ENCODE measurements around the gene ARAP2. TPM values are rescaled to one million over a fixed set of nuclear protein-coding genes. Genes with fewer than 3 reads are reported as not detected.

Gene ARAP2
- total and polyA plus RNA-seq, 2 of the 13 experiments (the other 11 are each of a cell fraction or from before 2014, with no cell fraction given): 0.37 to 1.4 TPM

GRCh38 chr4:36037127-36037526 lies 207.2 kb downstream of the ARAP2 start:
- BruUV-seq (replicated peaks): no TSS peak
- DNase-seq (ENCODE audit: low spot score): no peak
- no peak overlapping the region for H2AFZ ChIP-seq (ENCODE audit: low read length)
- POLR2A ChIA-PET: no interaction called here
- no peak overlapping the region for H3K4me2 ChIP-seq (ENCODE audit: low read depth, low read length)
- no peak for ATAC-seq
- no peak overlapping the region for H3K27ac ChIP-seq (ENCODE audit: extremely low read length, insufficient read depth, low read length)
- no peaks in the 10 kb centered on the region for H3K27me3 ChIP-seq (ENCODE audit: control insufficient read depth in 1 of 2, insufficient read depth in 2 of 2, low read length in 2 of 2)
- H3K4me3 ChIP-seq (replicated peaks in 1 of 3; ENCODE audit: insufficient read depth in 1 of 3, low read depth in 2 of 3, low read length in 3 of 3): no peak overlapping the region
- no peak overlapping the region for H3K9ac ChIP-seq (ENCODE audit: insufficient read depth, low read depth, low read length)
- no peak for FAIRE-seq
- H3K4me1 ChIP-seq (ENCODE audit: insufficient read depth, low read length): no peaks in the 10 kb centered on the region
- in situ Hi-C loops (cut with HindIII; ENCODE audit: extremely low pct_ligation_motif_present, low pct_unique_long_range_greater_than_20kb): no loop called here
- CTCF ChIA-PET (ENCODE audit: low intra/inter-chr PET ratio, low total read pairs): no interaction called here
- no peaks in the 10 kb centered on the region for H3K79me2 ChIP-seq (ENCODE audit: insufficient read depth, low read length)
- H3K9me3 ChIP-seq (ENCODE audit: low read length): peaks cover 31% of the 10 kb centered on the region
- intact Hi-C loops (cut with micrococcal nuclease; ENCODE audit: unreplicated experiment): no loop called here
- H4K20me1 ChIP-seq (ENCODE audit: insufficient read depth, low read length): no peaks in the 10 kb centered on the region
- no peaks in the 10 kb centered on the region for H3K36me3 ChIP-seq (replicated peaks in 1 of 2; ENCODE audit: control insufficient read depth in 1 of 2, insufficient read depth in 2 of 2, low read length in 2 of 2)
- TF ChIP-seq YY1 (IDR thresholded peaks at IDR 0.05; ENCODE audit: insufficient read depth, insufficient replicate concordance, low read depth, low read length) (no peak), ZBTB46 (CRISPR knock-in tag; IDR thresholded peaks at IDR 0.05; ENCODE audit: borderline replicate concordance) (no peak), ZMAT5 (CRISPR knock-in tag; IDR thresholded peaks at IDR 0.05; ENCODE audit: borderline replicate concordance, low read depth) (no peak), NR0B2 (CRISPR knock-in tag; IDR thresholded peaks at IDR 0.05) (no peak), CENPX (CRISPR knock-in tag; IDR thresholded peaks at IDR 0.05) (no peak), ZBTB42 (CRISPR knock-in tag; IDR thresholded peaks at IDR 0.05) (no peak), NR2F6 (IDR thresholded peaks at IDR 0.05) (no peak), NR2F6 (CRISPR knock-in tag; IDR thresholded peaks at IDR 0.05) (no peak), KLF13 (CRISPR knock-in tag; IDR thresholded peaks at IDR 0.05) (no peak), GPN1 (CRISPR knock-in tag; IDR thresholded peaks at IDR 0.05; ENCODE audit: borderline replicate concordance) (no peak), ZNF761 (CRISPR knock-in tag; conservative IDR thresholded peaks at IDR 0.05) (no peak), SP5 (CRISPR knock-in tag; IDR thresholded peaks at IDR 0.05; ENCODE audit: borderline replicate concordance, low read depth) (no peak), SMC3 (IDR thresholded peaks at IDR 0.05; ENCODE audit: low read length) (no peak)
- TF ChIP-seq, protein P1, sequence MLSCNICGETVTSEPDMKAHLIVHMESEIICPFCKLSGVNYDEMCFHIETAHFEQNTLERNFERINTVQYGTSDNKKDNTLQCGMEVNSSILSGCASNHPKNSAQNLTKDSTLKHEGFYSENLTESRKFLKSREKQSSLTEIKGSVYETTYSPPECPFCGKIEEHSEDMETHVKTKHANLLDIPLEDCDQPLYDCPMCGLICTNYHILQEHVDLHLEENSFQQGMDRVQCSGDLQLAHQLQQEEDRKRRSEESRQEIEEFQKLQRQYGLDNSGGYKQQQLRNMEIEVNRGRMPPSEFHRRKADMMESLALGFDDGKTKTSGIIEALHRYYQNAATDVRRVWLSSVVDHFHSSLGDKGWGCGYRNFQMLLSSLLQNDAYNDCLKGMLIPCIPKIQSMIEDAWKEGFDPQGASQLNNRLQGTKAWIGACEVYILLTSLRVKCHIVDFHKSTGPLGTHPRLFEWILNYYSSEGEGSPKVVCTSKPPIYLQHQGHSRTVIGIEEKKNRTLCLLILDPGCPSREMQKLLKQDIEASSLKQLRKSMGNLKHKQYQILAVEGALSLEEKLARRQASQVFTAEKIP (CRISPR knock-in tag; IDR thresholded peaks at IDR 0.05; ENCODE audit: borderline replicate concordance): no peak
- TF ChIP-seq, protein P2, sequence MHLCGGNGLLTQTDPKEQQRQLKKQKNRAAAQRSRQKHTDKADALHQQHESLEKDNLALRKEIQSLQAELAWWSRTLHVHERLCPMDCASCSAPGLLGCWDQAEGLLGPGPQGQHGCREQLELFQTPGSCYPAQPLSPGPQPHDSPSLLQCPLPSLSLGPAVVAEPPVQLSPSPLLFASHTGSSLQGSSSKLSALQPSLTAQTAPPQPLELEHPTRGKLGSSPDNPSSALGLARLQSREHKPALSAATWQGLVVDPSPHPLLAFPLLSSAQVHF (CRISPR knock-in tag; IDR thresholded peaks at IDR 0.05): no peak
- TF ChIP-seq, protein P3, sequence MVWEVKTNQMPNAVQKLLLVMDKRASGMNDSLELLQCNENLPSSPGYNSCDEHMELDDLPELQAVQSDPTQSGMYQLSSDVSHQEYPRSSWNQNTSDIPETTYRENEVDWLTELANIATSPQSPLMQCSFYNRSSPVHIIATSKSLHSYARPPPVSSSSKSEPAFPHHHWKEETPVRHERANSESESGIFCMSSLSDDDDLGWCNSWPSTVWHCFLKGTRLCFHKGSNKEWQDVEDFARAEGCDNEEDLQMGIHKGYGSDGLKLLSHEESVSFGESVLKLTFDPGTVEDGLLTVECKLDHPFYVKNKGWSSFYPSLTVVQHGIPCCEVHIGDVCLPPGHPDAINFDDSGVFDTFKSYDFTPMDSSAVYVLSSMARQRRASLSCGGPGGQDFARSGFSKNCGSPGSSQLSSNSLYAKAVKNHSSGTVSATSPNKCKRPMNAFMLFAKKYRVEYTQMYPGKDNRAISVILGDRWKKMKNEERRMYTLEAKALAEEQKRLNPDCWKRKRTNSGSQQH (CRISPR knock-in tag; IDR thresholded peaks at IDR 0.05; ENCODE audit: low read depth): no peak
- TF ChIP-seq, protein P4, sequence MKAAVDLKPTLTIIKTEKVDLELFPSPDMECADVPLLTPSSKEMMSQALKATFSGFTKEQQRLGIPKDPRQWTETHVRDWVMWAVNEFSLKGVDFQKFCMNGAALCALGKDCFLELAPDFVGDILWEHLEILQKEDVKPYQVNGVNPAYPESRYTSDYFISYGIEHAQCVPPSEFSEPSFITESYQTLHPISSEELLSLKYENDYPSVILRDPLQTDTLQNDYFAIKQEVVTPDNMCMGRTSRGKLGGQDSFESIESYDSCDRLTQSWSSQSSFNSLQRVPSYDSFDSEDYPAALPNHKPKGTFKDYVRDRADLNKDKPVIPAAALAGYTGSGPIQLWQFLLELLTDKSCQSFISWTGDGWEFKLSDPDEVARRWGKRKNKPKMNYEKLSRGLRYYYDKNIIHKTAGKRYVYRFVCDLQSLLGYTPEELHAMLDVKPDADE (CRISPR knock-in tag; IDR thresholded peaks at IDR 0.05): no peak
